ENCODE data around the gene SIGLEC1.

The SIGLEC1 gene

DNA sequence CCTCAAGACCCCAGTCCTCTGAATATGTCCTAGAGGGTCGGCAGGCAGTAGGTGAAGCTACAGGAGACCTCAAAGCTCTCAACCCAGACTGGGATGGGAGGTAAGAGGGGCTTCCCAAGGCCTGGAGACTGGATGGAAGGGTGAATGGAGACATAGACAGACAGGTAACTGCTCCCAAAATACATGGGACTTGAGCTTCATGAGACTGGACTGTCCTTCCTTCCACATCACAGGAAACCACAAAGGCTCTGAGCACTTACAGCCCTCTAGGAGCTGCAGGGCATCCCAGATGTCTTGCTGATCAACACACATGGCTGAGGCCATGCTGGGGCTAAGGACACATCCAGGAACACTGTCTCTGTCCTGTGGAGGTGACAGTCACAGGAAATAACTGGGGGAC lies 31.6 kb upstream of the SIGLEC1 start:
- no peak overlapping the region for H3K9ac ChIP-seq (ENCODE audit: low read length in 2 of 2)
- no peaks in the 10 kb centered on the region for H3K9me3 ChIP-seq (ENCODE audit: control insufficient read depth in 2 of 2, low read length in 2 of 2)
- no peaks in the 10 kb centered on the region for H3K36me3 ChIP-seq (ENCODE audit: control insufficient read depth in 2 of 2, insufficient read depth in 2 of 2, low read length in 2 of 2)
- no peak overlapping the region for H3K27ac ChIP-seq (ENCODE audit: low read length)
- no peak overlapping the region for H3K4me3 ChIP-seq (ENCODE audit: low read length in 2 of 2)
- H3K4me1 ChIP-seq (ENCODE audit: control insufficient read depth, insufficient read depth, low read length), result peaks cover 9% of the 10 kb centered on the region
- H3K27me3 ChIP-seq (ENCODE audit: control insufficient read depth in 1 of 2, insufficient read depth in 2 of 2, low read length in 2 of 2), result peaks cover 3 to 9% of the 10 kb centered on the region in 2 donors

DNA sequence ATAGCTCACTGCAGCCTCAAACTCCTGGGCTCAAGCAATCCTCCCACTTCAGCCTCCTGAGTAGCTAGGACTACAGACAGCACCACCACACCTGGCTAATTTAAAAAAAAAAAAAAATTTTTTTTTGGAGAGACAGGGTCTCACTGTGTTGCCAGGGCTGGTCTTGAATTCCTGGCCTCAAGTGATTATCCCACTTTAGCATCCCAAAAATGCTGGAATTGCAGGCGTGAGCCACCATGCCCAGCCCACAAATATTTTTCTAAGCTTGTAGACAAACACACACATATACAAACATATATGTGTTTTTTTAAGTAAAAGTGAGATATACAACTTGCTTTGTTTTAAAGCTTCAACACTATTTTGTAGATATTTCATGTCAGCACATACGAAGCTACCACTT lies 30.9 kb upstream of the SIGLEC1 start:
- no peak overlapping the region for H3K9ac ChIP-seq (ENCODE audit: low read length in 2 of 2)
- no peak overlapping the region for H3K27ac ChIP-seq (ENCODE audit: low read length)
- H3K9me3 ChIP-seq (ENCODE audit: control insufficient read depth in 2 of 2, low read length in 2 of 2), result no peaks in the 10 kb centered on the region
- no peak overlapping the region for H3K4me3 ChIP-seq (ENCODE audit: low read length in 2 of 2)
- peaks cover 5% of the 10 kb centered on the region for H3K4me1 ChIP-seq (ENCODE audit: control insufficient read depth, insufficient read depth, low read length)
- peaks cover 3 to 9% of the 10 kb centered on the region in 2 donors for H3K27me3 ChIP-seq (ENCODE audit: control insufficient read depth in 1 of 2, insufficient read depth in 2 of 2, low read length in 2 of 2)
- no peaks in the 10 kb centered on the region for H3K36me3 ChIP-seq (ENCODE audit: control insufficient read depth in 2 of 2, insufficient read depth in 2 of 2, low read length in 2 of 2)

DNA sequence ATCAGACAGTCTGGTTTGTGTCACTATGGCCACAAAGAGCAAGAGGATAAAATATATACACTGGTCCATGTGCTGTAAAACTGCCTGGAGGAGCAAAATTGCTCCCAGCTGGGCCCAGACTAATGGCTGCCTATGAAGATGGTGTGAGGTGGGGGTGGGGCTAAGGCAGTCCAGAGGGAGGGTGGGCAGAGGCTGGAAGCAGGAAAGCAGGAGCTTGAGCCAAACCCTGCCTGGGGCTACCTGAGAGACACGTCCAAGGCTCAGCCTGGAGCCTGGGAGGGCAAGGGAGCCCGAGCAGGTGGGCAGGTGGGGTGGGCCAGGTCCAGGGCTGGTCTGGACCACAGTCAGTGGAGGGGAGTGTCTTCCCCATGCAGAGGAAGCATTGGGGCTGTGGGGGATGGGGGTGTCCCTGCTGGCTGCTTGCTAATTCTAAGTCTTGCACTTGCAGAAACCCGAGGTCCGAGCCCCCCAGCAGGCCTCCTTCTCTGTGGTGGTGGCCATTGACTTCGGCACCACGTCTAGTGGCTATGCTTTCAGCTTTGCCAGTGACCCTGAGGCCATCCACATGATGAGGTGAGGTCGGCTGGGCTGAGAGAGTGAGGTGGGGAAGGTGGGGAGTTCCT lies 29.5 kb upstream of the SIGLEC1 start:
- Histone ChIP-seq H3K36me3 (ENCODE audit: control insufficient read depth in 2 of 2, insufficient read depth in 2 of 2, low read length in 2 of 2) (no peaks in the 10 kb centered on the region), H3K9me3 (ENCODE audit: control insufficient read depth in 2 of 2, low read length in 2 of 2) (no peaks in the 10 kb centered on the region), H3K4me3 (ENCODE audit: low read length in 2 of 2) (no peak overlapping the region), H3K27me3 (ENCODE audit: control insufficient read depth in 1 of 2, insufficient read depth in 2 of 2, low read length in 2 of 2) (peaks cover 3 to 9% of the 10 kb centered on the region in 2 donors), H3K4me1 (ENCODE audit: control insufficient read depth, insufficient read depth, low read length) (peaks cover 5% of the 10 kb centered on the region), H3K9ac (ENCODE audit: low read length in 2 of 2) (no peak overlapping the region), H3K27ac (ENCODE audit: low read length) (no peak overlapping the region)

DNA sequence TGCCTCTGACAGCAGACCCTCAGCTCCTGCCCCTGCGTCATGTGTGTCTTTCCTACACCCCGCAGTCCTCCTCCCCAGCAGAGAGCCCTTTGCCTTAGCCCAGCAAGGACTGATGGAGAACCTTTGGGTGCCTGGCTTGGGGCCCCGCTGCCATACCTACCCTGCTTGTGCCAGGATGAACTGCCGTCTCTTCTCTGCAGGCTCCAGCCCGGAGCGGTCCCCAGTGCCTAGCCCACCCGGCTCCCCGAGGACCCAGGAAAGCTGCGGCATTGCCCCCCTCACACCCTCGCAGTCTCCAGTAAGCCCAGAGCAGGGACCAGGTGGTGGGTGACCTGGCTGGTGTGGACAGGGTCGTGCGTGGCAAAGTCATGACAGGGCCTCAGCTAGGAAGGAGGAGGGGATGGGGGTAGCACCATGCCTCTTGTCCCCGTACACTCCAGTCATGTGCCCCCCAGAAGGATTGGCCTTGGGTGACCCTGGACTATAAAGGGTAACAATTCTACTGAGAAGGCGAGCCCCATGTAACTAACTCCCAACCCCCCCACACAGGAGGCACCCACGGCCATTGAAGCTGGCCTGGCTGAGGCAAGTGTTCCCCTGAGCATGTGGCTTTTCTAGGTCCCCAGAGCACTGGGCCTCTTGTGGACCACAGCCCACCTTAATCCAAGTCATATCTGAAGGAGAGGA lies 28.4 kb upstream of the SIGLEC1 start:
- Histone ChIP-seq H3K9ac (ENCODE audit: low read length in 2 of 2) (no peak overlapping the region), H3K27me3 (ENCODE audit: control insufficient read depth in 1 of 2, insufficient read depth in 2 of 2, low read length in 2 of 2) (peaks cover 3 to 9% of the 10 kb centered on the region in 2 donors), H3K4me3 (ENCODE audit: low read length in 2 of 2) (no peak overlapping the region), H3K9me3 (ENCODE audit: control insufficient read depth in 2 of 2, low read length in 2 of 2) (no peaks in the 10 kb centered on the region), H3K27ac (ENCODE audit: low read length) (no peak overlapping the region), H3K4me1 (ENCODE audit: control insufficient read depth, insufficient read depth, low read length) (peaks cover 5% of the 10 kb centered on the region), H3K36me3 (ENCODE audit: control insufficient read depth in 2 of 2, insufficient read depth in 2 of 2, low read length in 2 of 2) (no peaks in the 10 kb centered on the region)

DNA sequence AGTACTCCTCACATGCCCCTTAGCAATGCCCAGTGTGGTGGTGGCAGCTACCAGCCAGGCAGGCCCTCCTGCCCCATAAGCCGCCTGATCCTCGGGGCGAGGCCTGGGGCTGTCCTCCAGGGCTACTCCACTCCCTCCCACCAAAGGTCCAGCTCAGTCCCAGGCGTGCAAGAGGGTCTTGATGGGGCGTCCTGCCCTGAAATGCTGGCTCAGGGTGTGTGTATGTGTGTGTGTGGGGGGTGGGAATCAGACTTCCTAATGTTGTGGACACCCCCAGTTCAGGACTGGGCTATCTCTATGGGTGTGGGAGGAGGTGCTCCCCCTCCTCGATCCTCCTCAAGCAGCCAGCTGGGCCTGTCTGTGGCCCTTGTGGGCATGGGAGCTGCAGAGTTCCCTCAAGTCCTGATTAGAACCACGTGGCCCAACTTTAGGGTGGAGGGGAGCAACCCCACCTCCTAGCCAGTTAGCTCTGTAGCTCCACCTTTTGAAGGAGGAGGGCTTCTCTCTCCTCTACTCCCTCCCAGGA lies 27.6 kb upstream of the SIGLEC1 start:
- no peak overlapping the region for H3K27ac ChIP-seq (ENCODE audit: low read length)
- no peak overlapping the region for H3K4me3 ChIP-seq (ENCODE audit: low read length in 2 of 2)
- no peaks in the 10 kb centered on the region for H3K36me3 ChIP-seq (ENCODE audit: control insufficient read depth in 2 of 2, insufficient read depth in 2 of 2, low read length in 2 of 2)
- no peak overlapping the region for H3K9ac ChIP-seq (ENCODE audit: low read length in 2 of 2)
- H3K4me1 ChIP-seq (ENCODE audit: control insufficient read depth, insufficient read depth, low read length), result peaks cover 5% of the 10 kb centered on the region
- peaks cover 3 to 9% of the 10 kb centered on the region in 2 donors for H3K27me3 ChIP-seq (ENCODE audit: control insufficient read depth in 1 of 2, insufficient read depth in 2 of 2, low read length in 2 of 2)
- no peaks in the 10 kb centered on the region for H3K9me3 ChIP-seq (ENCODE audit: control insufficient read depth in 2 of 2, low read length in 2 of 2)

DNA sequence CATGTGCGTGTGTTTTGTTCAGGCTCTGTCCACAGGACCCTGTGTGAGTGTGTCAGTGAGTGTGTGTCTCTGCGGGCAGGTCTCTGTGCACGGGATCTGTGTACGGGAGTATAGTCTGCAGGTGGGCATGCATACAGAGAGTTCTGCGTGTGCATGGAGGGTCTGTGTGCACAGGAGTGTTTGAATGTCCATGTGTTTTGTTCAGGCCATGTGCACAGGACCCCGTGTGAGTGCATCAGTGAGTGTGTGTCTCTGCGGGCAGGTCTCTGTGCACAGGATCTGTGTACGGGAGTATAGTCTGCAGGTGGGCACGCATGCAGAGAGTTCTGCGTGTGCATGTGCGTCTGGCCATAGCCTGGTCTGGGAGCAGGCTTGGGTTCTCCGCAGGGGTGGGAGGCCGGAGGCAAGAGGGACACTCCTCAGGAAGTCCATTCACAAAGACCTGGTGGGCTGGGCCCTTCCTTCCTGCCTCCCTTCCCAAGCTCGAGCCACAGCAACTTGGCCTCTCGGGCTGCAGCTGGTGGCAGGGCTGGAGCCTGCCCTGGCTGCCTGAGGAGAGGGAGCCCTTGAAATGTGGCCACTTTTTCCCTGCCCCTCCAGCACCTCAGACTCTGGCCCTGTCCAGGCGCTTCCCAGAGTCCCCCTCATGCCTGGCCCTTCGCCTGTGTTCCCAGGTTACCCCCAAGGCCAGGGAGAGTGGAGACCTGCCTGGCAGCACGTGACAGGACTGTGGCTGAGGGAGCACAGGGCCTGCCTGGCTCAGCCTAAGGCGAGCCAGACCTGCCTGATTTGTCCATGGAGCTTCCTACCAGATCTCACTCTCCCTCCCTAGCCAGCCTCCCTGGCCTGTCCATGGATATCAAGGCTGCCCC lies 26.9 kb upstream of the SIGLEC1 start:
- Histone ChIP-seq H3K4me3 (ENCODE audit: low read length in 2 of 2) (no peak overlapping the region), H3K36me3 (ENCODE audit: control insufficient read depth in 2 of 2, insufficient read depth in 2 of 2, low read length in 2 of 2) (no peaks in the 10 kb centered on the region), H3K27me3 (ENCODE audit: control insufficient read depth in 1 of 2, insufficient read depth in 2 of 2, low read length in 2 of 2) (peaks cover 0 to 6% of the 10 kb centered on the region in 2 donors), H3K4me1 (ENCODE audit: control insufficient read depth, insufficient read depth, low read length) (peaks cover 8% of the 10 kb centered on the region), H3K9ac (ENCODE audit: low read length in 2 of 2) (no peak overlapping the region), H3K9me3 (ENCODE audit: control insufficient read depth in 2 of 2, low read length in 2 of 2) (no peaks in the 10 kb centered on the region), H3K27ac (ENCODE audit: low read length) (no peak overlapping the region)

DNA sequence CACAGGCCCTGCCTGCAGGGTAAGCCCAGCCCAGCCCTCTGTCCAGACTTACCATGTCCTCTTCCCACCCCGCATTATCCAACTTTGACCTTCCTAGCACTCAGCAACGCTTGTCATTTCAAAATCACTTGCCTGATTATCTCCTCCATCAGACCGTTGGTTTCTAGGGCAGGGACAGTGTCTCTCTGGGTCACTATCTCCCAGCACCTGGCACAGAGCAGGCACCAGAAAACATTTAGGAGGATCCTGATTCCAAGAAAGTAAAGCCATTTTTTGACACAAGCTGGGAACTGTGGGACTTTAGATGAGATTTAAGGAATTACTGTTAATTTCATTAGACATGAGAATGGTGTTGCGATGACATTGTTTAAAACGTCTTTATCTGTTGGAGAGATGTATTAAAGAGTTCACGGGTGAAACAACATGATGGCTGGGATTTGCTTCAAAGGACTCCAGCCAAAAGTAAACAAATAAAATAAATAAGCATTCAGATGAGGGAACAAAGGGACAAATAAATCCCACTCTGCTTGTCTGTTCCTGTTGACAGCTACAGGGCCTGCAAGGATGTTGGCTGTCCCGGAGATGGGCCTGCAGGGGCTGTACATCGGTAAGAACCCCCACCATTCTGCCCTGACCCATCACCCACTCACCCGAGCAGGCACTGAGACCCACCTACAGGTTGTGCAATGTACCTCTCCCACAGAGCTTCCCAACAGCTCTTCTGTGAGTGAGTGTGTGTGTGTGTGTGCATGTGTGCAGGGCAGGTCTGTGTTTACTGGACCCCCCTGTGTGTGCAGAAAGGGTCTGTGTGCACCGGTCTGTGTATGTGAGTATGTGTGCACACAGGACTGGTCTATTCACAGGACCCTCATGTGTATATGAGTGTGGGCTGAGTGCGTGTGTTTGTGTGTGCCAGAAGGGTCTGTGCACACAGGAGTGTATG lies 26.0 kb upstream of the SIGLEC1 start:
- H3K9ac ChIP-seq (ENCODE audit: low read length in 2 of 2), result no peak overlapping the region
- peaks cover 4% of the 10 kb centered on the region in 2 donors for H3K27me3 ChIP-seq (ENCODE audit: control insufficient read depth in 1 of 2, insufficient read depth in 2 of 2, low read length in 2 of 2)
- no peaks in the 10 kb centered on the region for H3K36me3 ChIP-seq (ENCODE audit: control insufficient read depth in 2 of 2, insufficient read depth in 2 of 2, low read length in 2 of 2)
- no peak overlapping the region for H3K4me3 ChIP-seq (ENCODE audit: low read length in 2 of 2)
- H3K9me3 ChIP-seq (ENCODE audit: control insufficient read depth in 2 of 2, low read length in 2 of 2), result no peaks in the 10 kb centered on the region
- H3K4me1 ChIP-seq (ENCODE audit: control insufficient read depth, insufficient read depth, low read length), result peaks cover 10% of the 10 kb centered on the region
- no peak overlapping the region for H3K27ac ChIP-seq (ENCODE audit: low read length)

DNA sequence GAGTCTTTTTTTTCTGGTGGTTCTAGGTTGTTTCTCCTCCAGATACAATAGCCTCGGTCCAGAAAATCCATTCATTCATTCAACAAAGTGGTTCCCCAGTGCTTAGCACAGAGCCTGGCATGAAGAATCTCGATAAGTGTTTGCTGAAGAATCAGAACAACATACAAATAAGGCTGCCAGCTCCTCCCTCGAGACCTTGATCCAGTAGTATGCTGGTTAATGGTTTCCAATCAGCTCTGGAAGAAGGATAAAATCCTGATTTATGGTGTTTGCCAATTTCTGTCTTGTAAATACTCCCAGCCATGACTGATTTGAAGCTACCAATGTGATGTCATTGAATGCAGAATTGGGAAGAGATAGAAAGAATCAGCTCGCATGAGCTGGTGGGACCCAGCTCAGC lies 23.4 kb upstream of the SIGLEC1 start:
- no peak overlapping the region for H3K27ac ChIP-seq (ENCODE audit: low read length)
- H3K36me3 ChIP-seq (ENCODE audit: control insufficient read depth in 2 of 2, insufficient read depth in 2 of 2, low read length in 2 of 2), result no peaks in the 10 kb centered on the region
- no peak overlapping the region for H3K4me3 ChIP-seq (ENCODE audit: low read length in 2 of 2)
- peaks cover 11 to 20% of the 10 kb centered on the region in 2 donors for H3K27me3 ChIP-seq (ENCODE audit: control insufficient read depth in 1 of 2, insufficient read depth in 2 of 2, low read length in 2 of 2)
- H3K9me3 ChIP-seq (ENCODE audit: control insufficient read depth in 2 of 2, low read length in 2 of 2), result no peaks in the 10 kb centered on the region
- H3K4me1 ChIP-seq (ENCODE audit: control insufficient read depth, insufficient read depth, low read length), result peaks cover 10% of the 10 kb centered on the region
- no peak overlapping the region for H3K9ac ChIP-seq (ENCODE audit: low read length in 2 of 2)

DNA sequence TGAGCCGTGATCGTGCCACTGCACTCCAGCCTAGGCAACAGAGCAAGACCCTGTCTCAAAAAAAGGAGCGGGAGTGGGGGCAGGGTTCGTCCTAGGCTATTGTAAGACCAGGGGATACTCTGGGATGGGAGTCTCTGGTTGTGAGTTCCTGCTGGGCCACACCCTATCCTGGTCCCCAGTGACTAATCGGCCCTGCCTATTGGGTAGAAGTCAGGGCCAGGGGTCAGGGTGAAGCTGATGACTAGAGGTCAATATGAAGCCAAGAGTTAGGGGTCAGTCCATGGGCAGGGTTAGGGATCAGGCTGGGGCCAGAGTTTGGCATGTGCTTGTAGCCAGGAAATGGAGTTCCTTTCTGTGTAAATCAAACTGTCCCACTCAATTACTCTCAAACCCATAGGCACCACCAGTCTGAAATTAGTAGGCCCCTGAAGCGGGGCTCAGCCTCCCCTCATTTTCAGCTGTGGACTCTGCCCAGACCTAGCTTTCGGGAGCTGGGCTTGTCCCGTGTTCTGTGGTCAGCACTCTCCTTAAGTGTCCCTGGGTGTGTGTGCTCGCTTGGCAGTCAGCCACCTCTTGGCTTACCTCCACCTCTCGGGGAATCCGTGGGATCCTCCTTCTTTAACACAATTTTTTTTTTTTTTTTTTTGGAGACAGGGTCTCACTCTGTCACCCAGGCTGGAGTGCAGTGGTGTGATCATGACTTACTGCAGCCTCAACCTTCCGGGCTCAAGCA lies 21.9 kb upstream of the SIGLEC1 start:
- no peak overlapping the region for H3K27ac ChIP-seq (ENCODE audit: low read length)
- H3K27me3 ChIP-seq (ENCODE audit: control insufficient read depth in 1 of 2, insufficient read depth in 2 of 2, low read length in 2 of 2), result peaks cover 11 to 22% of the 10 kb centered on the region in 2 donors
- H3K36me3 ChIP-seq (ENCODE audit: control insufficient read depth in 2 of 2, insufficient read depth in 2 of 2, low read length in 2 of 2), result no peaks in the 10 kb centered on the region
- H3K9ac ChIP-seq (ENCODE audit: low read length in 2 of 2), result no peak overlapping the region
- H3K9me3 ChIP-seq (ENCODE audit: control insufficient read depth in 2 of 2, low read length in 2 of 2), result no peaks in the 10 kb centered on the region
- H3K4me1 ChIP-seq (ENCODE audit: control insufficient read depth, insufficient read depth, low read length), result peaks cover 5% of the 10 kb centered on the region
- H3K4me3 ChIP-seq (ENCODE audit: low read length in 2 of 2), result peak overlapping the region in 1 of 2 donors; percentile 64

All from stomach smooth muscle (tissue), 2 donors.